CD4-positive, alpha-beta T cell treated with Interleukin-4 for 4 hours (primary cell): Measurements from ENCODE around the gene MASP2.

Source experiments
- DNase-seq: peaks from one replicate; pipeline ENCODE4 v3.0.0-alpha.2; 2020

MASP2 gene

GRCh38 chr1:10987840-10988417 lies 59.1 kb downstream of the MASP2 start:
- DNase-seq = no peak

- no peak for DNase-seq
These were observed 60.5 kb downstream of the MASP2 start for GRCh38 chr1:10986525-10986890.

GRCh38 chr1:10980841-10981727 lies 66.0 kb downstream of the MASP2 start:
- DNase-seq = no peak

GRCh38 chr1:10980094-10980577 lies 66.9 kb downstream of the MASP2 start:
- DNase-seq = no peak

- DNase-seq = no peak
These were observed 67.5 kb downstream of the MASP2 start for GRCh38 chr1:10979483-10979920.

- DNase-seq = no peak
These were observed 68.3 kb downstream of the MASP2 start for GRCh38 chr1:10978719-10979118.
